Hepatocyte (in vitro differentiated cells): Measurements from ENCODE around the gene SCARF1.
A peak's percentile ranks its signal among the peaks of the same experiment; 100 is the strongest.

Source experiments
- CTCF ChIP-seq: fragments of 200-600 bp; sonication (generic); IDR thresholded peaks from 2 replicates; pipeline ENCODE4 v1.5.1; 2016; ENCODE audit warnings: antibody characterized with exemption, mild to moderate bottlenecking; ENCODE audit not compliant: poor library complexity
- EZH2 ChIP-seq: fragments of 200-600 bp; sonication (generic); IDR thresholded peaks from 2 replicates; pipeline ENCODE4 v1.6.1; 2016; ENCODE audit warnings: antibody characterized with exemption, mild to moderate bottlenecking, borderline replicate concordance
- EZH2phosphoT487 ChIP-seq: fragments of 200-600 bp; sonication (generic); IDR thresholded peaks from one replicate; pipeline ENCODE4 v1.6.1; 2018; ENCODE audit warnings: antibody characterized with exemption, mild to moderate bottlenecking, low read depth, moderate library complexity; ENCODE audit not compliant: unreplicated experiment, severe bottlenecking

- TF ChIP-seq CTCF (peak; percentile 62), EZH2 (no peak), EZH2phosphoT487 (no peak)
Observed at GRCh38 chr17:1629504-1630310, 15.8 kb downstream of the SCARF1 start.
